ENCODE data around the gene MRPL36. TPM values are rescaled to one million over a fixed set of nuclear protein-coding genes. Genes with fewer than 3 reads are reported as not detected.

Gene MRPL36
- total RNA-seq, 1 experiment from 2014 or later = 96.3 TPM

- H3K4me3 ChIP-seq = no peak overlapping the region
- H3K27me3 ChIP-seq (replicated peaks) = no peaks in the 10 kb centered on the region; the same call in none of the 2 replicates
- no peak for DNase-seq (ENCODE audit: low read depth in 1 of 2, low spot score in 2 of 2)
- no peak overlapping the region for H3K27ac ChIP-seq
- no peaks in the 10 kb centered on the region for H3K4me1 ChIP-seq (replicated peaks)
- no peaks in the 10 kb centered on the region for H3K36me3 ChIP-seq
- no peaks in the 10 kb centered on the region; the same call in 1 of the 2 replicates for H3K9me3 ChIP-seq (replicated peaks)
Measured at GRCh38 chr5:1782385-1783215, 17.0 kb downstream of the MRPL36 start.

DNA sequence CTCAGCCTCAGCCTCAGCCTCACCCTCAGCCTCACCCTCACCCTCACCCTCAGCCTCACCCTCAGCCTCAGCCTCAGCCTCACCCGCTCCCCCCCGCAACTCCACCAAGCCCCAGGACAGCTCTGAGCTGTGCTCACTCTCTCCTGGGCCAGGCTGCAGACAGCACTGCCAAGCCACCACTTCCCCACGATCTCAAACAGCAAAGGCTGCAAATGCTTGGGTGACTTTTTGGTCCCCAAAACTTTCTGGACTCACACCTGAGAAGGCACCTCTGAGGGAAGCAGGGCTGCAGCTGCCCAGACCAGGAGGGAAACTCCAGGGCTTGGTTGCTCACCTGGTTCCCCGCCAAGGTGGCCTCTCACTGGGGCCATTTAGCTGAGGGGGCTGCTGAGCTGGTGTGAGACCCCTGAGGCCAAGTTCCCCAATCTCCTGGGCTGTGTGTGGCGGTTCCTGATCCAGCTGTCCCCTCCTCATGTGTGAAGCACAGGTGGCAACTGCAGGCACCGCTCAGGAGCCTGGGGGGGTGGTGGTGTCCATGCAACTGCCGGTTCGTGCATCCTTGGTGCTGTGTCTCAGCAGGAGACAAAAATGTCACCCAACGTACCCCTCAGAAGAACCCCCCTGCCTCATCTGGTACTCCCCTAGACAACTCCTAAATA lies 17.8 kb downstream of the MRPL36 start:
- DNase-seq (ENCODE audit: low read depth in 1 of 2, low spot score in 2 of 2) = no peak
- Histone ChIP-seq H3K4me1 (replicated peaks) (no peaks in the 10 kb centered on the region), H3K27ac (no peak overlapping the region), H3K4me3 (no peak overlapping the region), H3K27me3 (replicated peaks) (no peaks in the 10 kb centered on the region; the same call in none of the 2 replicates), H3K36me3 (no peaks in the 10 kb centered on the region), H3K9me3 (replicated peaks) (no peaks in the 10 kb centered on the region; the same call in 1 of the 2 replicates)

DNA sequence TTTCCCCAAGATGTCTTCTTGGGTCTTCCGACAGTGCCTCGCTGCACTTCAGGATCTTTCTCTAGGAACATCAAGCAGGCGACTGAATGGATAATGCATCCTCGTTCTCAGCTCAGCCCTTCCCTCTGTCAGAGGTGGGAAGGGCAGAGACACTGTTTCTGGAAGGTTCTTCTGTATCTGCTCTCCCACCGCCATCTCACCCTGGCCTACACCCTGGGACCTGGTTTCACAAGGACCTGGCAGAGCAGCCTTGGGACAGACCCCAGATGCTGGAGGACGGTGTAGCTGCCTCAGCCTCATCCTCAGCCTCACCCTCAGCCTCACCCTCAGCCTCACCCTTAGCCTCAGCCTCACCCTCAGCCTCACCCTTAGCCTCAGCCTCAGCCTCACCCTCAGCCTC lies 18.5 kb downstream of the MRPL36 start:
- DNase-seq (ENCODE audit: low read depth in 1 of 2, low spot score in 2 of 2) = no peak
- no peaks in the 10 kb centered on the region; the same call in 1 of the 2 replicates for H3K9me3 ChIP-seq (replicated peaks)
- H3K4me3 ChIP-seq = no peak overlapping the region
- H3K27me3 ChIP-seq (replicated peaks) = peaks cover 4% of the 10 kb centered on the region
- H3K27ac ChIP-seq = no peak overlapping the region
- no peaks in the 10 kb centered on the region for H3K4me1 ChIP-seq (replicated peaks)
- no peaks in the 10 kb centered on the region for H3K36me3 ChIP-seq

DNA sequence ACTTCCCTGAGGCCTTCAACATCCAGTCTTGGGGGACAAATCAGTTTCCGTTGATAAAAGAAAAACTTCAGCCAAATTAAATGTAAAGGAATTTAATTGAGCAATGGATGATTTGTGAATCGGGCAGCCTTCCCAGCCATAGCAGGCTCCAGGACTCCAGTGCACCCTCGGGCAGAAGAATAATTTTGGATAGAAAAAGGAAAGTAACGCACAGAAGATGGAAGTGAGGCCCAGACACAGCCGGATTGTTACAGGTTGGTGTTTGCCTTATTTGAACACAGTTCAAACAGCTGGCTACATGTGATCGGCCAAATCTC lies 19.1 kb downstream of the MRPL36 start:
- no peak for DNase-seq (ENCODE audit: low read depth in 1 of 2, low spot score in 2 of 2)
- no peak overlapping the region for H3K27ac ChIP-seq
- H3K4me3 ChIP-seq = no peak overlapping the region
- peaks cover 4% of the 10 kb centered on the region for H3K27me3 ChIP-seq (replicated peaks)
- no peaks in the 10 kb centered on the region for H3K36me3 ChIP-seq
- no peaks in the 10 kb centered on the region; the same call in 1 of the 2 replicates for H3K9me3 ChIP-seq (replicated peaks)
- H3K4me1 ChIP-seq (replicated peaks) = no peaks in the 10 kb centered on the region

DNA sequence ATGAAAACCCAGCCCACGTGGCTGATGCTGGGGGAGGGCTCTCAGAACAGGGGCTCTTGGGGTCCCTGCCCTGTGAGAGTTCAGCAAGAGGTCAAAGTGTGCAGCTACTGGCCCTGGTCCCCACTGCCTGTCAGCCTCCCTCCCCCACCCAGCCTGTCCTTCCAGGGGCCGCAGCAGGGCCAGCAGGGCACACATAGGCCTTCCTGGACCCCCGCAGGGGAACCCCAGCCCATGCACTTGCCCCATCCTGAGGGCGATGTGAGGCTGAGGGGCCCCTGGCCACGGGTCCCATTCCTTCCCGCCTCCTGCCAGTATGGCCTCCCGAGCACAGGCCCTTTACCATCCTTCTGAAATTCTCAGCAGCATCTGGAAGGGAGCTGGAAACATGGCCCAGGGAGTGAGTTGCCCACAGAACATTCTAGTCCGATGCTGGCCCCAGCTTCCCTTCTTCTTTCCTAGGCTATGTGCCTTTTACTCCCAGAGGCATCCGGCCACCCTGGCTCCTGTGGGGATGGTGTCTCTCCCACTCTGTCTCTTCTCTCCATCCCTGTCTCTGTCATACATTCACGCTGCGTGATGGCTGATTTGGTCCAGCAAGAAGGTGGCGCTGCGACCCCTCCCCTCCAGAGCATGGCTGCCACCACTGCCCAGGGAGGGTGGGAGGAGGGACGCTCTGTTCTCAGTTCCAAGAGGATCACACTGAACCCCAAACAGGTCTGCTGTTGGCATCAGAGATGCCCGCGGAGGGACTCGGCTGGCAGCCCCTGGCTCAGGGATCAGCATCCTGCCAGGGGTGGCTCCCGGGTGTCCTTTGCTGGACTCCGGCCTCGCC lies 19.6 kb downstream of the MRPL36 start:
- H3K27ac ChIP-seq = no peak overlapping the region
- no peak for DNase-seq (ENCODE audit: low read depth in 1 of 2, low spot score in 2 of 2)
- no peaks in the 10 kb centered on the region for H3K4me1 ChIP-seq (replicated peaks)
- H3K36me3 ChIP-seq = no peaks in the 10 kb centered on the region
- H3K9me3 ChIP-seq (replicated peaks) = no peaks in the 10 kb centered on the region; the same call in 1 of the 2 replicates
- no peak overlapping the region for H3K4me3 ChIP-seq
- H3K27me3 ChIP-seq (replicated peaks) = peaks cover 4% of the 10 kb centered on the region

- H3K27ac ChIP-seq = no peak overlapping the region
- H3K4me3 ChIP-seq = no peak overlapping the region
- no peak for DNase-seq (ENCODE audit: low read depth in 1 of 2, low spot score in 2 of 2)
- no peaks in the 10 kb centered on the region; the same call in 1 of the 2 replicates for H3K9me3 ChIP-seq (replicated peaks)
- peaks cover 4% of the 10 kb centered on the region for H3K27me3 ChIP-seq (replicated peaks)
- H3K4me1 ChIP-seq (replicated peaks) = no peaks in the 10 kb centered on the region
- H3K36me3 ChIP-seq = no peaks in the 10 kb centered on the region
Measured at GRCh38 chr5:1779021-1779680, 20.5 kb downstream of the MRPL36 start.

DNA sequence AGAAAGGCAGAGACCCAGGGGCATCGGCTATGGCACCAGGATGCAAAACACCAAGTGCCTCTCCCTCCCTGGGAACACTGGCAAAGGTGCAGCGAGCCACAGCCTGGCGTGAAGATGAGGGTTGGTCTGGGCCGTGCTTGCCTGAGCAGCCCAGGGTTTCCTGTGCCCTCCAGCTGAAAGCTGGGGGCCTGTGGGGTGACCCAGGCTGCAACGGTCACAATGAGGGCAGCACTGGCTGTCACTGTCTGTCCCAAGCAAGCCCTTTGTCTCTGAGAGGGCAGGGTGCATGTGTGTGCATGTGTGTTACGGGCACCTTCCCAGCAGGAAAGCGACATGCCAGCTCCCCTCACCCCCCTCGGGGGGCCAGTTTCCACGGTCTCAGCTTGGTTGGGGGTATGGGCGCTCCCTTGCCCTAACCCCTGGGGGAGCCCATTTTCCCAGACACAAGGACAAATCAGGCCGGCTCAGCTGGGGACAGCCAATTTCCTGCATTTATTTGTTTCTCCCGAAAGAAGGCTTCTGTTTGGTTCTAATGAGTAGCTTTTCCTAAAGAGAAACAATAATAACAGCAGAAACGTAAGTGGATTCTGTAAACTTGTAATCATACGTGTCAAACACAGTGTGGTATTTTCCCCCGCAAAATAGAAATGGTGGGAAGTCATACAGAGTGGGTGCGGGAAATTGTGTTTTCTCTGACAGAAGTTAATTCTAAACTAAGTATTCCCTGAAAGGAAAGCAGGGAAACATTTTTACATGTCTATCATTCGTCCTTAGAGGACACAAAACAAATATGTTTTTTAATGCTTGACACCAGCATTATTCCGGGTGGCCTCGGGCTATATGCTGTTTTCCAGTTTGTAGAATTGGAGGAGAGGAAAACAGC lies 21.3 kb downstream of the MRPL36 start:
- Histone ChIP-seq H3K27ac (no peak overlapping the region), H3K36me3 (no peaks in the 10 kb centered on the region), H3K4me3 (no peak overlapping the region), H3K4me1 (replicated peaks) (no peaks in the 10 kb centered on the region), H3K27me3 (replicated peaks) (peaks cover 4% of the 10 kb centered on the region), H3K9me3 (replicated peaks) (no peaks in the 10 kb centered on the region; the same call in 1 of the 2 replicates)
- no peak for DNase-seq (ENCODE audit: low read depth in 1 of 2, low spot score in 2 of 2)

- no peaks in the 10 kb centered on the region for H3K4me1 ChIP-seq (replicated peaks)
- no peak for DNase-seq (ENCODE audit: low read depth in 1 of 2, low spot score in 2 of 2)
- no peak overlapping the region for H3K27ac ChIP-seq
- H3K36me3 ChIP-seq = no peaks in the 10 kb centered on the region
- H3K4me3 ChIP-seq = no peak overlapping the region
- no peaks in the 10 kb centered on the region; the same call in 1 of the 2 replicates for H3K9me3 ChIP-seq (replicated peaks)
- peaks cover 9% of the 10 kb centered on the region for H3K27me3 ChIP-seq (replicated peaks)
Measured at GRCh38 chr5:1777281-1778137, 22.1 kb downstream of the MRPL36 start.

DNA sequence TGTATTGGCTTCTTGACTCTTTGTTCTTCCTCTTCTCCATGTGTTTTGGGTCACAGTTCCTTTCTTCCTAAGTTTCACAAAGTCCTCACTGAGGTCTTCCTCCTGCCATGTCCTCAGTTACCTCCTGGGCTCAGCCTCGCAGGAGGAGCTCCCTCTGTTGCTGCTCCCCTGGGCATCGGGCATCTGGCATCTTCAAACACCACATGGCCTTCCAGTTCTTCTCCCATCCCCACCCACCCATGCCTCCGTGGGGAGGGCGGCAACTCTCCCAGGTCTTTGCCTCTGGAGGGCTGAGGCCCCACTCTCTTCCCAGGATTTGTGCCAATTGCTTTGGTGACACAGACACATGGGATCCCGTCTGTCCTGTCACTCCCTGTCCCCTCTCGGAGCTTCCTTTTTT lies 22.8 kb downstream of the MRPL36 start:
- Histone ChIP-seq H3K27me3 (replicated peaks) (peaks cover 16% of the 10 kb centered on the region), H3K9me3 (replicated peaks) (no peaks in the 10 kb centered on the region), H3K27ac (no peak overlapping the region), H3K36me3 (no peaks in the 10 kb centered on the region), H3K4me3 (no peak overlapping the region), H3K4me1 (replicated peaks) (no peaks in the 10 kb centered on the region)
- DNase-seq (ENCODE audit: low read depth in 1 of 2, low spot score in 2 of 2) = no peak

GRCh38 chr5:1772634-1773033 lies 27.0 kb downstream of the MRPL36 start:
- H3K4me3 ChIP-seq = no peak overlapping the region
- no peaks in the 10 kb centered on the region for H3K4me1 ChIP-seq (replicated peaks)
- DNase-seq (ENCODE audit: low read depth in 1 of 2, low spot score in 2 of 2) = peak in 1 of 2 experiments; percentile 28

GRCh38 chr5:1771149-1772065 lies 28.2 kb downstream of the MRPL36 start:
- H3K27ac ChIP-seq = no peak overlapping the region
- no peak overlapping the region for H3K4me3 ChIP-seq
- H3K4me1 ChIP-seq (replicated peaks) = no peaks in the 10 kb centered on the region
- no peaks in the 10 kb centered on the region for H3K36me3 ChIP-seq
- no peak for DNase-seq (ENCODE audit: low read depth in 1 of 2, low spot score in 2 of 2)
- H3K27me3 ChIP-seq (replicated peaks) = peaks cover 53% of the 10 kb centered on the region
- H3K9me3 ChIP-seq (replicated peaks) = no peaks in the 10 kb centered on the region

More at GRCh38 chr5:1772634-1773033, 27.0 kb downstream of the MRPL36 start:
- no peak overlapping the region for H3K27ac ChIP-seq
- no peaks in the 10 kb centered on the region for H3K36me3 ChIP-seq
- no peaks in the 10 kb centered on the region for H3K9me3 ChIP-seq (replicated peaks)
- H3K27me3 ChIP-seq (replicated peaks) = peaks cover 42% of the 10 kb centered on the region

Measured in SJSA1 (cell line).